Measurements from ENCODE around the gene DUXB.

DNA sequence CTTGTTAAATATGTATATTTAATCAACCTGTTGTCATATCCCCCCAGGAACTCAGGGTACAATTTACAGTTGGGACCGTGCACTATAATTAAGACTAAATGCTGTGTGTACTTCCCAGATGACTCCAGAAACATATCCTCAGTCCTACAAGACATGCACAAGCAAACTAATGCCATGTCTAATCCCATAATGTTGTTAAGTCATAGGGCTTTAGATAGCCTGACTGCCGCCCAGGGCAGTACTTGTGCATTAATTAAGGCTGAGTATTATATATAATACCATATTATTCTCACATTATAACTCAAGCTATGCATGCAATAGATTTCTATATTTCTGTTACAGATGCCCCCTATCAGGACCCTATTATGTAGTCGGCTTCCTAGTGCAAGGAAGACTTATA is 45.1 kb upstream of the DUXB start:
- TF ChIP-seq, protein P1, sequence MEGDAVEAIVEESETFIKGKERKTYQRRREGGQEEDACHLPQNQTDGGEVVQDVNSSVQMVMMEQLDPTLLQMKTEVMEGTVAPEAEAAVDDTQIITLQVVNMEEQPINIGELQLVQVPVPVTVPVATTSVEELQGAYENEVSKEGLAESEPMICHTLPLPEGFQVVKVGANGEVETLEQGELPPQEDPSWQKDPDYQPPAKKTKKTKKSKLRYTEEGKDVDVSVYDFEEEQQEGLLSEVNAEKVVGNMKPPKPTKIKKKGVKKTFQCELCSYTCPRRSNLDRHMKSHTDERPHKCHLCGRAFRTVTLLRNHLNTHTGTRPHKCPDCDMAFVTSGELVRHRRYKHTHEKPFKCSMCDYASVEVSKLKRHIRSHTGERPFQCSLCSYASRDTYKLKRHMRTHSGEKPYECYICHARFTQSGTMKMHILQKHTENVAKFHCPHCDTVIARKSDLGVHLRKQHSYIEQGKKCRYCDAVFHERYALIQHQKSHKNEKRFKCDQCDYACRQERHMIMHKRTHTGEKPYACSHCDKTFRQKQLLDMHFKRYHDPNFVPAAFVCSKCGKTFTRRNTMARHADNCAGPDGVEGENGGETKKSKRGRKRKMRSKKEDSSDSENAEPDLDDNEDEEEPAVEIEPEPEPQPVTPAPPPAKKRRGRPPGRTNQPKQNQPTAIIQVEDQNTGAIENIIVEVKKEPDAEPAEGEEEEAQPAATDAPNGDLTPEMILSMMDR (IDR thresholded peaks at IDR 0.05; ENCODE audit: low read depth, low read length) = no peak
- TF ChIP-seq POLR2A (IDR thresholded peaks at IDR 0.05; ENCODE audit: extremely low read depth, insufficient read length) = no peak
- no peak for TF ChIP-seq MYC (IDR thresholded peaks at IDR 0.05; ENCODE audit: low read depth, low read length)

Measured in NB4 (cell line).